Suprapubic skin (tissue), 4 donors: Measurements from ENCODE around the gene GRK2. TPM values are rescaled to one million over a fixed set of nuclear protein-coding genes. Genes with fewer than 3 reads are reported as not detected.

Experiments
- DNase-seq, 2 donors: peaks; one replicate each; pipeline ENCODE4 v3.0.0-alpha.2; 2019; ENCODE audit warnings: low spot score in 2 of 2
- H3K27ac ChIP-seq: fragments of 200-600 bp; sonication (generic); one replicate; pipeline ENCODE4 v1.5.1; 2019
- H3K27me3 ChIP-seq: fragments of 200-600 bp; sonication (generic); one replicate; pipeline ENCODE4 v1.5.1; 2019
- H3K36me3 ChIP-seq: fragments of 200-600 bp; sonication (generic); one replicate; pipeline ENCODE4 v1.5.1; 2019
- H3K4me1 ChIP-seq: fragments of 200-600 bp; sonication (generic); one replicate; pipeline ENCODE4 v1.5.1; 2019
- H3K4me3 ChIP-seq: fragments of 200-600 bp; sonication (generic); one replicate; pipeline ENCODE4 v1.5.1; 2019; ENCODE audit warnings: mild to moderate bottlenecking
- H3K9me3 ChIP-seq: fragments of 200-600 bp; sonication (generic); one replicate; pipeline ENCODE4 v1.5.1; 2019
- EP300 ChIP-seq: sonication (generic); formaldehyde crosslinking; IDR thresholded peaks from one replicate; pipeline ENCODE4 v1.6.1; 2017; ENCODE audit warnings: antibody characterized with exemption
- POLR2A ChIP-seq, 2 donors: fragments of 450-650 bp; IDR thresholded peaks; one replicate each; pipeline ENCODE4 v1.6.1; 2017; ENCODE audit warnings: antibody characterized with exemption in 2 of 2, mild to moderate bottlenecking in 2 of 2, moderate library complexity in 2 of 2
- POLR2AphosphoS5 ChIP-seq, 3 donors: sonication (generic); formaldehyde crosslinking; IDR thresholded peaks; one replicate each; pipeline ENCODE4 v1.6.1; 2017; ENCODE audit warnings: antibody characterized with exemption in 3 of 3
- WGBS: methylation state at CpG from one replicate; pipeline ENCODE4 v1.1.5; 2018; 5-methylcytosine and 5-hydroxymethylcytosine counted together
- total RNA-seq, 4 donors: library from RNA; depleted of rRNA; stranded (reverse); fragments of >200 nt; gene quantifications; one replicate each; pipeline ENCODE4 v1.1.0, GENCODE V29; 2016
- TF ChIP-seq, protein P1 (sequence below), 2 donors: fragments of 200-600 bp in 1 of 2; fragments of 450-650 bp in 1 of 2; sonication (generic) in 1 of 2; IDR thresholded peaks; one replicate each; pipeline ENCODE4 v1.5.1; 2016 to 2019; ENCODE audit warnings: antibody characterized with exemption in 2 of 2, mild to moderate bottlenecking in 1 of 2, moderate library complexity in 1 of 2

GRK2 gene
- total RNA-seq, 4 donors from 2014 or later = 84.3 to 157 (median 105) TPM

DNA sequence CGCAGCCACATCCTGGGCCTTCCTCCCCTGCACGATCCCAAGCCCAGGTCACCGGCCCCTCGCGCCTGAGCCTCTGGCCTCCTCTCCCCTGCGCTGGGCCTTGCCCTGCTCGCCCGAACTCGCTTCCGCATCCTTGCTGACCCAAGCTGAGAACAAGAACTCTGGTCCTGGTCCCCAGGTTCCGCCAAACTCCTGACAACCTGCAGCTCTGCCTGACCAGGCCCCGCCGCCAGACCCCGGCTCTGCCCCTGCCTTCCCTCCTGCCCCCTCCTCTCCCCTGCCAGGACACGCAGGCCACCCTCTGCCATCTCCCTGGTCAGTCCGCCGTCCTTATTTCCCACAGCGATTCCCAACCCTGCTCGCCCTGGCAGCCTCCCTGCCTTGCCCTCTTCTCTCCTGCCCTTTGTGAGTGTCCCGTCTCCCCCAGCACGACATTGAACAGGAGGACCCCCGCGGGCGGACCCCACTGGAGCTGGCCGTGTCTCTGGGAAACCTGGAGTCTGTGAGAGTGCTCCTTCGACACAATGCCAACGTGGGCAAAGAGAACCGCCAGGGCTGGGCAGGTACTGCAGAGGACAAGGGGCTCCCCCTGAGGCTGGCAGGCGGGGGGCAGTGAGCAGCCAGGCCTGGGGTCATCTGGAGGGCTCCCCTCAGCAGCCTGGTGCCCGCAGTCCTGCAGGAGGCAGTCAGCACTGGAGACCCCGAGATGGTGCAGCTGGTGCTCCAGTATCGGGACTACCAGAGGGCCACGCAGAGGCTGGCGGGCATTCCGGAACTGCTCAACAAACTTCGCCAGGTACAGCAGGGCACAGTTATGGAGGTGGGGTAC is 23.6 kb downstream of the GRK2 start:
- H3K4me1 ChIP-seq = peaks cover 67% of the 10 kb centered on the region

DNA sequence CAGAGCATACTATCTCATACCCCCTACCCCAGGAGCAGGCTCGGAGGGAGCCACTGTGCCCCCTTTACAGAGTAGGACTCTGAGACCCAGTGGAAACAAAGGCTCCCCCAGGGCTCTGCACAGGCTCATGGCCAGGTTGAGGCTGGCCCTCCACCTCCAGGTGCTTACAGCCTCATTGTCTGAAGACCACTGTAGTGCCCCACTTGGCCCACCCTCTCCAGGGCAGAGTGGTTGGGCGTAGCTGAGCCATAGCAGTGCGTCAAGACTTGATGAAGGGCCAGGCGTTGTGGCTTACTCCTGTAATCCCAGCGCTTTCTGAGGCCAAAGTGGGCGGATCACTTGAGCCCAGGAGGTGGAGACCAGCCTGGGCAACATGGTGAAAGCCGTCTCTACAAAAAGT is 24.5 kb downstream of the GRK2 start:
- WGBS = 74% methylated on average over 7 of the region's 7 CpGs
- peaks cover 67% of the 10 kb centered on the region for H3K4me1 ChIP-seq
- H3K9me3 ChIP-seq = peaks cover 5% of the 10 kb centered on the region
- H3K27ac ChIP-seq = peak overlapping the region; percentile 98
- peaks cover 42% of the 10 kb centered on the region for H3K36me3 ChIP-seq
- H3K27me3 ChIP-seq = no peaks in the 10 kb centered on the region
- TF ChIP-seq EP300 = no peak
- TF ChIP-seq, protein P1, sequence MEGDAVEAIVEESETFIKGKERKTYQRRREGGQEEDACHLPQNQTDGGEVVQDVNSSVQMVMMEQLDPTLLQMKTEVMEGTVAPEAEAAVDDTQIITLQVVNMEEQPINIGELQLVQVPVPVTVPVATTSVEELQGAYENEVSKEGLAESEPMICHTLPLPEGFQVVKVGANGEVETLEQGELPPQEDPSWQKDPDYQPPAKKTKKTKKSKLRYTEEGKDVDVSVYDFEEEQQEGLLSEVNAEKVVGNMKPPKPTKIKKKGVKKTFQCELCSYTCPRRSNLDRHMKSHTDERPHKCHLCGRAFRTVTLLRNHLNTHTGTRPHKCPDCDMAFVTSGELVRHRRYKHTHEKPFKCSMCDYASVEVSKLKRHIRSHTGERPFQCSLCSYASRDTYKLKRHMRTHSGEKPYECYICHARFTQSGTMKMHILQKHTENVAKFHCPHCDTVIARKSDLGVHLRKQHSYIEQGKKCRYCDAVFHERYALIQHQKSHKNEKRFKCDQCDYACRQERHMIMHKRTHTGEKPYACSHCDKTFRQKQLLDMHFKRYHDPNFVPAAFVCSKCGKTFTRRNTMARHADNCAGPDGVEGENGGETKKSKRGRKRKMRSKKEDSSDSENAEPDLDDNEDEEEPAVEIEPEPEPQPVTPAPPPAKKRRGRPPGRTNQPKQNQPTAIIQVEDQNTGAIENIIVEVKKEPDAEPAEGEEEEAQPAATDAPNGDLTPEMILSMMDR (IDR thresholded peaks at IDR 0.05) = no peak
- no peak for TF ChIP-seq POLR2A (IDR thresholded peaks at IDR 0.05)
- peak overlapping the region; percentile 87 for H3K4me3 ChIP-seq
- peak in 1 of 2 donors; percentile 71 for DNase-seq

More for the DNA sequence above, 23.6 kb downstream of the GRK2 start:
- H3K4me3 ChIP-seq = peak overlapping the region; percentile 87
- whole genome bisulfite sequencing = 4% methylated on average over 24 of the region's 36 CpGs
- peaks cover 43% of the 10 kb centered on the region for H3K36me3 ChIP-seq
- peak in 1 of 2 donors; percentile 81 for DNase-seq
- peak overlapping the region; percentile 98 for H3K27ac ChIP-seq
- H3K9me3 ChIP-seq = no peaks in the 10 kb centered on the region
- no peaks in the 10 kb centered on the region for H3K27me3 ChIP-seq
- TF ChIP-seq EP300 = no peak
- TF ChIP-seq POLR2A (IDR thresholded peaks at IDR 0.05) = no peak
- TF ChIP-seq, protein P1 (IDR thresholded peaks at IDR 0.05) = no peak
- no peak for TF ChIP-seq POLR2AphosphoS5 (IDR thresholded peaks at IDR 0.05)

DNA sequence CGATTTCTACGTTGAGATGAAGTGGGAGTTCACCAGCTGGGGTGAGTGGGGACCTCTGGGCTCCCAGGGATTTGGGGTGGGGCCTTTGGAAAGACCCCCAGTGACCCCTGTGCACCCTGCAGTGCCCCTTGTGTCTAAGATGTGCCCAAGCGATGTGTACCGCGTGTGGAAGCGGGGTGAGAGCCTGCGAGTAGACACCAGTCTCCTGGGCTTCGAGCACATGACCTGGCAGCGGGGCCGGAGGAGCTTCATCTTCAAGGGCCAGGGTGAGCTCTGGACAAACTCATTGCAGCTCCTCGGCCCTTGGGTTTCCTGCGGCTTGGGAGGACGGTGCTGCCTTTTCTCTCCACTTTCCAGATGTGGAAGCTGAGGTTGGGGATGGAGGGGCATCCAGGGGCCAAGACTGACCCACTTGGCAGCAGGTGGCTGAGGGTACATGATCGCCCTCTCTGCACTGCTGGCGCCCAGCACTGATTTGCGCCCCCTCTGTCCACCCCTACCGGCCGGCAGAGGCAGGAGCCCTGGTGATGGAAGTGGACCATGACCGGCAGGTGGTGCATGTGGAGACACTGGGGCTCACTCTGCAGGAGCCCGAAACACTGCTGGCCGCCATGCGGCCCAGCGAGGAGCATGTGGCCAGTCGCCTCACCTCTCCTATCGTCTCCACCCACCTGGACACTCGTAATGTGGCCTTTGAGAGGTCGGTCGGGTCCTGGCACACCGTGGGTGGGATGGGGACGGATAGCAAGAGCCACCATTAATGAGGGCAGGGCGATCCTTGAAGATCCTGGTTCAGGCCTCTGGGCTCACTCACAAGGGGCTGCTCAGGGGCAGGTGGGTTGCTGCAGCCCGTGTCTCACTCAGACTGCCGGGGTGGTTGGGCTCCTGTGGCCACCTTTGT is 25.5 kb downstream of the GRK2 start:
- H3K4me1 ChIP-seq = peaks cover 59% of the 10 kb centered on the region
- H3K27ac ChIP-seq = peak overlapping the region; percentile 59
- H3K36me3 ChIP-seq = peaks cover 39% of the 10 kb centered on the region
- 94% methylated on average over 18 of the region's 33 CpGs for WGBS
- H3K4me3 ChIP-seq = no peak overlapping the region
- peaks cover 12% of the 10 kb centered on the region for H3K9me3 ChIP-seq
- no peaks in the 10 kb centered on the region for H3K27me3 ChIP-seq
- DNase-seq = peak in 1 of 2 donors; percentile 63
- TF ChIP-seq POLR2A (IDR thresholded peaks at IDR 0.05) = no peak
- TF ChIP-seq, protein P1 (IDR thresholded peaks at IDR 0.05) = no peak
- no peak for TF ChIP-seq POLR2AphosphoS5 (IDR thresholded peaks at IDR 0.05)
- TF ChIP-seq EP300 = no peak

DNA sequence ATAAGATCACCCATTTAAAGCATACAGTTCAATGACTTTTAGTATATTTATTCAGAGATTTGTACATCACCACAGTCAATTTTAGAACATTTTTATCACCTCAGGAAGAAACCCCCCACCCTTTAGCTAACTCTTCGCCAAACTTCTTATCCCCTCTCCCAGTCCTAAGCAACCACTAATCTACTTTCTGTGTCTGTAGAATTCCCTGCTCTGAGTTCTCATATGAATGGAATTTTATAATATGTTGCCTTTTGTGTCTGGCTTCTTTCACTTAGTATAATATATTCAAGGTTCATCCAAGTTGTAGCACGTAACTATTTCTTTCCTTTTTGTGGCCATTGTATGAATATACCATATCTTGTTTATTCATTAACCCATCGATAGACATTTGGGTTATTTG is 26.4 kb downstream of the GRK2 start:
- peaks cover 42% of the 10 kb centered on the region for H3K36me3 ChIP-seq
- H3K9me3 ChIP-seq = peaks cover 12% of the 10 kb centered on the region
- TF ChIP-seq EP300 (no peak), POLR2A (IDR thresholded peaks at IDR 0.05) (no peak), POLR2AphosphoS5 (IDR thresholded peaks at IDR 0.05) (no peak)
- TF ChIP-seq, protein P1 (IDR thresholded peaks at IDR 0.05) = no peak
- H3K27me3 ChIP-seq = no peaks in the 10 kb centered on the region
- peaks cover 49% of the 10 kb centered on the region for H3K4me1 ChIP-seq
- 62% methylated on average over 3 of the region's 3 CpGs for WGBS
- no peak overlapping the region for H3K4me3 ChIP-seq
- H3K27ac ChIP-seq = peak overlapping the region; percentile 59
- no peak for DNase-seq

DNA sequence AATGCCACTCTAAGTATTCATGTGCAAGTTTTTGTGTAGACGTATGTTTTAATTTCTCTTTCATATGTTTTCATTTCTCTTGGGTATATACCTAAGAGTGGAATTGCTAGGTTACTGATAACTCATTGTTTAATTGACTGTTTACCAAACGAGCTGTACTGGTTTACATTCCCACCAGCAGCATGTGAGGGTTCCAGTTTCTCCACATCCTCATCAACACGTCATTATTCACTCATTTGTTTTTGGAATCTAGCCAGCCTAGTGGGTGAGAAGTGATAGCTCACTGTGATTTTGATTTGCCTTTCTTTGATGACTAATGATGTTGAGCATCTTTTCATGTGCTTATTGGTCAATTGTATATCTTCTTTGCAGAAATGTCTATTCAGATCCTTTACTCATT is 26.8 kb downstream of the GRK2 start:
- 29% methylated on average over 3 of the region's 3 CpGs for WGBS
- H3K9me3 ChIP-seq = peaks cover 12% of the 10 kb centered on the region
- H3K36me3 ChIP-seq = peaks cover 44% of the 10 kb centered on the region
- TF ChIP-seq, protein P1 (IDR thresholded peaks at IDR 0.05) = no peak
- TF ChIP-seq POLR2A (IDR thresholded peaks at IDR 0.05) (no peak), EP300 (no peak), POLR2AphosphoS5 (IDR thresholded peaks at IDR 0.05) (no peak)
- peaks cover 45% of the 10 kb centered on the region for H3K4me1 ChIP-seq
- peak in 1 of 2 donors; percentile 6 for DNase-seq
- no peaks in the 10 kb centered on the region for H3K27me3 ChIP-seq
- H3K27ac ChIP-seq = no peak overlapping the region
- no peak overlapping the region for H3K4me3 ChIP-seq
